Neural cell (in vitro differentiated cells): ENCODE data around the gene CLIP4.

ENCODE experiments used
- EP300 ChIP-seq: fragments of 450-650 bp; conservative IDR thresholded peaks from 2 replicates; pipeline ENCODE4 v1.6.1; 2014; ENCODE audit warnings: antibody characterized with exemption, mild to moderate bottlenecking, moderate library complexity; ENCODE audit not compliant: poor library complexity, severe bottlenecking
- EZH2 ChIP-seq: fragments of 200-600, 300-800 bp; shearing (Covaris generic), sonication (generic); IDR thresholded peaks from 2 replicates; pipeline ENCODE4 v1.6.1; 2014; ENCODE audit warnings: antibody characterized with exemption, low read length, borderline replicate concordance, mild to moderate bottlenecking; ENCODE audit not compliant: insufficient read depth, poor library complexity, severe bottlenecking
- POLR2AphosphoS5 ChIP-seq: IDR thresholded peaks from 2 replicates; pipeline ENCODE4 v1.6.1; 2012
- RAD21 ChIP-seq: fragments of 450-650 bp; conservative IDR thresholded peaks from 2 replicates; pipeline ENCODE4 v1.6.1; 2014; ENCODE audit warnings: antibody characterized with exemption, mild to moderate bottlenecking, moderate library complexity
- REST ChIP-seq: IDR thresholded peaks from 2 replicates; pipeline ENCODE4 v1.6.1; 2012; ENCODE audit warnings: borderline replicate concordance
- TF ChIP-seq, protein P1 (sequence below): fragments of 450-650 bp; IDR thresholded peaks from 2 replicates; pipeline ENCODE4 v1.5.1; 2014; ENCODE audit warnings: antibody characterized with exemption, mild to moderate bottlenecking, moderate library complexity; ENCODE audit not compliant: poor library complexity, severe bottlenecking

GRCh38 chr2:29162204-29162928 is 47.2 kb downstream of the CLIP4 start:
- TF ChIP-seq EZH2 (no peak), POLR2AphosphoS5 (no peak), RAD21 (no peak), EP300 (no peak), REST (no peak)
- TF ChIP-seq, protein P1, sequence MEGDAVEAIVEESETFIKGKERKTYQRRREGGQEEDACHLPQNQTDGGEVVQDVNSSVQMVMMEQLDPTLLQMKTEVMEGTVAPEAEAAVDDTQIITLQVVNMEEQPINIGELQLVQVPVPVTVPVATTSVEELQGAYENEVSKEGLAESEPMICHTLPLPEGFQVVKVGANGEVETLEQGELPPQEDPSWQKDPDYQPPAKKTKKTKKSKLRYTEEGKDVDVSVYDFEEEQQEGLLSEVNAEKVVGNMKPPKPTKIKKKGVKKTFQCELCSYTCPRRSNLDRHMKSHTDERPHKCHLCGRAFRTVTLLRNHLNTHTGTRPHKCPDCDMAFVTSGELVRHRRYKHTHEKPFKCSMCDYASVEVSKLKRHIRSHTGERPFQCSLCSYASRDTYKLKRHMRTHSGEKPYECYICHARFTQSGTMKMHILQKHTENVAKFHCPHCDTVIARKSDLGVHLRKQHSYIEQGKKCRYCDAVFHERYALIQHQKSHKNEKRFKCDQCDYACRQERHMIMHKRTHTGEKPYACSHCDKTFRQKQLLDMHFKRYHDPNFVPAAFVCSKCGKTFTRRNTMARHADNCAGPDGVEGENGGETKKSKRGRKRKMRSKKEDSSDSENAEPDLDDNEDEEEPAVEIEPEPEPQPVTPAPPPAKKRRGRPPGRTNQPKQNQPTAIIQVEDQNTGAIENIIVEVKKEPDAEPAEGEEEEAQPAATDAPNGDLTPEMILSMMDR, result no peak
